Upper lobe of right lung (tissue), 1 donor: Measurements from ENCODE around the gene MYRF. TPM values are rescaled to one million over a fixed set of nuclear protein-coding genes. Genes with fewer than 3 reads are reported as not detected.

ENCODE experiments used
- ATAC-seq: fragments of 200-7000 bp; cut with Tn5 transposase; one replicate; pipeline ENCODE4 v1.9.1; 2020; ENCODE audit warnings: mild to moderate bottlenecking, moderate library complexity
- DNase-seq: peaks from one replicate; pipeline ENCODE4 v3.0.0-alpha.2; 2020
- H3K27ac ChIP-seq: fragments of 200-600 bp; one replicate; pipeline ENCODE4 v1.8.0; 2022
- H3K27me3 ChIP-seq: fragments of 200-600 bp; one replicate; pipeline ENCODE4 v1.8.0; 2022; ENCODE audit warnings: mild to moderate bottlenecking
- H3K36me3 ChIP-seq: fragments of 200-600 bp; one replicate; pipeline ENCODE4 v1.8.0; 2022
- H3K4me1 ChIP-seq: fragments of 200-600 bp; one replicate; pipeline ENCODE4 v1.8.0; 2022
- H3K4me3 ChIP-seq: fragments of 200-600 bp; one replicate; pipeline ENCODE4 v1.8.0; 2022; ENCODE audit warnings: mild to moderate bottlenecking
- H3K9me3 ChIP-seq: fragments of 200-600 bp; one replicate; pipeline ENCODE4 v1.8.0; 2022
- intact Hi-C: fragments of 100-400 bp; cut with DNase I; formaldehyde crosslinking; loops from one replicate; pipeline ENCODE4 v1.11.0; 2022
- total RNA-seq: library from RNA; stranded (reverse); fragmentation: NEBNext Ultra II Directional; extraction: Animal tissue kit (Norgen Biotek cat#: 25700); gene quantifications from one replicate; pipeline ENCODE4 v1.2.1, GENCODE V29; 2021
- TF ChIP-seq, protein P1 (sequence below): fragments of 200-600 bp; IDR thresholded peaks from one replicate; pipeline ENCODE4 v1.8.0; 2022; ENCODE audit warnings: antibody characterized with exemption
- donor health status: DM: no; HTN: yes; CAD: no; lungs with severe emphysema.

MYRF gene
- total RNA-seq, 1 donor from 2014 or later, result 62.6 TPM

- intact Hi-C loops, result no loop called here
- ATAC-seq (no peak), DNase-seq (no peak)
- no peaks in the 10 kb centered on the region for H3K9me3 ChIP-seq
- no peaks in the 10 kb centered on the region for H3K27me3 ChIP-seq
- peak overlapping the region; percentile 70 for H3K4me3 ChIP-seq
- TF ChIP-seq, protein P1, sequence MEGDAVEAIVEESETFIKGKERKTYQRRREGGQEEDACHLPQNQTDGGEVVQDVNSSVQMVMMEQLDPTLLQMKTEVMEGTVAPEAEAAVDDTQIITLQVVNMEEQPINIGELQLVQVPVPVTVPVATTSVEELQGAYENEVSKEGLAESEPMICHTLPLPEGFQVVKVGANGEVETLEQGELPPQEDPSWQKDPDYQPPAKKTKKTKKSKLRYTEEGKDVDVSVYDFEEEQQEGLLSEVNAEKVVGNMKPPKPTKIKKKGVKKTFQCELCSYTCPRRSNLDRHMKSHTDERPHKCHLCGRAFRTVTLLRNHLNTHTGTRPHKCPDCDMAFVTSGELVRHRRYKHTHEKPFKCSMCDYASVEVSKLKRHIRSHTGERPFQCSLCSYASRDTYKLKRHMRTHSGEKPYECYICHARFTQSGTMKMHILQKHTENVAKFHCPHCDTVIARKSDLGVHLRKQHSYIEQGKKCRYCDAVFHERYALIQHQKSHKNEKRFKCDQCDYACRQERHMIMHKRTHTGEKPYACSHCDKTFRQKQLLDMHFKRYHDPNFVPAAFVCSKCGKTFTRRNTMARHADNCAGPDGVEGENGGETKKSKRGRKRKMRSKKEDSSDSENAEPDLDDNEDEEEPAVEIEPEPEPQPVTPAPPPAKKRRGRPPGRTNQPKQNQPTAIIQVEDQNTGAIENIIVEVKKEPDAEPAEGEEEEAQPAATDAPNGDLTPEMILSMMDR, result no peak
- H3K27ac ChIP-seq, result peak overlapping the region; percentile 97
- H3K36me3 ChIP-seq, result peaks cover 37% of the 10 kb centered on the region
- no peaks in the 10 kb centered on the region for H3K4me1 ChIP-seq
Measured at GRCh38 chr11:61814247-61814957, 62.0 kb downstream of the MYRF start.

GRCh38 chr11:61814958-61815789, 62.7 kb downstream of the MYRF start:
- peak overlapping the region; percentile 70 for H3K4me3 ChIP-seq
- no peaks in the 10 kb centered on the region for H3K4me1 ChIP-seq
- DNase-seq (peak; percentile 99), ATAC-seq (peak; percentile 93)
- no peaks in the 10 kb centered on the region for H3K9me3 ChIP-seq
- no peaks in the 10 kb centered on the region for H3K27me3 ChIP-seq
- H3K27ac ChIP-seq, result peak overlapping the region; percentile 97
- H3K36me3 ChIP-seq, result peaks cover 30% of the 10 kb centered on the region
- intact Hi-C loops, result no loop called here
- TF ChIP-seq, protein P1, result no peak

DNA sequence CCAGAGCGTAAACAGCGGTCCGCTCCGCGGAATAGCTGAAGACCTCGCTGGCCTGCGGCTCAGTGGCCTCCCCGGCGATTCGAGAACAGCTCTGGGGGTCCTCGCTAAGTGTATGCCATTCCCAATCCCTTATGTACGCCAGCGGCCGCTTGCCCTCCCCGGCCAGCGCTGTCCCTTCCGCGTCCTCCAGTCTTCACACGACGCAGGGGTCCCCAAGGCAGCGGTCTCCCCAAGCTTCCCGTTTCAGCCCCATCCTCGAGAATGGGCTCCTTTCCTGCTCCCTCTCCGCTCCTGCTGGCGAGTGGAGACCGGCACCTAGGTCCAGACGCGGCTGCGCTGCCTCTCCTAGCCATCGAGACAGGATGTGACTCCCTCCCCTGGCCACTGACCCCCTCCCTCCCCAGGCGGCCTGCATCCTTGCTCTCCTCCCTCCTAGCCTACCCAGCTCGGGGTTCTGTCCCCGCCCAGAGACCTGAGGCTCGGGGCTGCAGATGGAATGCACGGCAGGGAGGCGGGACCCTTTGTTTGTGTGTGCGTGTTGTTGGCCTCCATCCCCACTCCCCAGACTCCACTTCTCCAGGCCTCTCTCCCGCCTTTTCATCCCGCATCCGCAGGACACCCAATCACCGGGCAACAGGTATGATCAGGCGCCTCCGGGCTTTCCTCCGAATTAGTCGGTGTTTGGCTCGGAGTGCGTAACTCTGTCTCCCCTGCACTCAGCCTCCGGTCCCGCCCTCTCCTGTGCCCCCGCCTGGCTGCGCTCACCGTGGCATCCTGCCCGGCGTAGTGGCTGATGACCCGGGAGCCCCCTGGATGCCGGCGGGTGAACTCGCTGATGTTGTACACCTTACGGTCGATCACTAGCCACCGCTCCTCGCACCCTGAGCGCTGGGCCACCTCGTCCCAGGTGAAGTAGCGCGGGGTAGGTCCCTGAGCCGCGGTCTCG, 63.6 kb downstream of the MYRF start:
- intact Hi-C loops, result no loop called here
- peaks cover 21% of the 10 kb centered on the region for H3K36me3 ChIP-seq
- DNase-seq, result peak; percentile 84
- H3K9me3 ChIP-seq, result no peaks in the 10 kb centered on the region
- peak; percentile 41 for ATAC-seq
- no peaks in the 10 kb centered on the region for H3K27me3 ChIP-seq
- no peaks in the 10 kb centered on the region for H3K4me1 ChIP-seq
- H3K4me3 ChIP-seq, result peak overlapping the region; percentile 70
- H3K27ac ChIP-seq, result peak overlapping the region; percentile 97
- TF ChIP-seq, protein P1, result no peak

- Histone ChIP-seq H3K36me3 (peaks cover 12% of the 10 kb centered on the region), H3K27ac (peak within 1 kb of the TSS; percentile 97), H3K27me3 (no peaks in the 10 kb centered on the region), H3K9me3 (no peaks in the 10 kb centered on the region), H3K4me3 (peak within 1 kb of the TSS; percentile 70), H3K4me1 (no peaks in the 10 kb centered on the region)
- intact Hi-C loops, result no loop called here
- DNase-seq (peak; percentile 98), ATAC-seq (peak; percentile 79)
- TF ChIP-seq, protein P1, result peak; percentile 60
Measured at GRCh38 chr11:61816736-61817455, 64.5 kb downstream of the MYRF start, which contains the start of gene FADS1. Gene FADS1 (minus strand): TSS chr11:61817003. CDS start chr11:61816929, 74 bp downstream.
